HG02970 (cell line): ENCODE data around the gene TLCD2.
"Not testable (repeated sequence)": the region's sequence is repeated elsewhere in the genome, so short reads cannot be mapped to it uniquely, and the experiment has no call there.

ENCODE experiments used
- ATAC-seq: cut with Tn5 transposase; IDR thresholded peaks from one replicate; pipeline ENCODE4 v1.9.1; 2021; ENCODE audit warnings: mild to moderate bottlenecking, moderate library complexity, moderate number of reproducible peaks; ENCODE audit not compliant: unreplicated experiment, low FRiP score

Gene TLCD2

GRCh38 chr17:1709971-1710806 lies at the start of gene TLCD2:
Gene TLCD2, minus strand, starts transcription at chr17:1710377. Its CDS starts 135 bp downstream, at chr17:1710242.
- ATAC-seq: no peak

GRCh38 chr17:1759529-1759928 lies 49.4 kb upstream of the TLCD2 start:
- ATAC-seq: no peak

GRCh38 chr17:1758807-1759206 lies 48.6 kb upstream of the TLCD2 start:
- ATAC-seq: no peak

GRCh38 chr17:1755827-1756262 lies 45.7 kb upstream of the TLCD2 start:
- no peak for ATAC-seq

- ATAC-seq: no peak
Measured at GRCh38 chr17:1755252-1755826, 45.2 kb upstream of the TLCD2 start.

- ATAC-seq: no peak
Measured at GRCh38 chr17:1754430-1755112, 44.4 kb upstream of the TLCD2 start.

GRCh38 chr17:1753767-1754429 lies 43.7 kb upstream of the TLCD2 start:
- no peak for ATAC-seq

- no peak for ATAC-seq
Measured at GRCh38 chr17:1752425-1753262, 42.5 kb upstream of the TLCD2 start.

- no peak for ATAC-seq
Measured at GRCh38 chr17:1750628-1751027, 40.5 kb upstream of the TLCD2 start.

GRCh38 chr17:1746975-1747543 lies 36.9 kb upstream of the TLCD2 start:
- ATAC-seq: no peak

GRCh38 chr17:1745513-1746020 lies 35.4 kb upstream of the TLCD2 start:
- no peak for ATAC-seq

GRCh38 chr17:1744551-1745512 lies 34.7 kb upstream of the TLCD2 start:
- no peak for ATAC-seq

GRCh38 chr17:1743088-1743439 lies 32.9 kb upstream of the TLCD2 start:
- ATAC-seq: no peak

GRCh38 chr17:1742371-1743087 lies 32.4 kb upstream of the TLCD2 start, which contains the start of gene SERPINF2:
Gene SERPINF2, plus strand, starts transcription at chr17:1742871. Its CDS starts 2,125 bp downstream, at chr17:1744996.
- ATAC-seq: no peak

GRCh38 chr17:1741899-1742298 lies 31.7 kb upstream of the TLCD2 start:
- not testable (repeated sequence) for ATAC-seq

- no peak for ATAC-seq
Measured at GRCh38 chr17:1737531-1738291, 27.5 kb upstream of the TLCD2 start.
